GM10248 (cell line): ENCODE data around the gene MAPK12.

Experiments
- CTCF ChIA-PET: fragments of 300-600 bp; sonication (Branson Sonifier 250); formaldehyde crosslinking; extraction: SDS; loops from one replicate; lab custom pipeline; 2021; ENCODE audit warnings: antibody characterized with exemption; lab: Yijun Ruan, JAX
- POLR2A ChIA-PET: fragments of 350-650 bp; sonication (Branson Sonifier 250); formaldehyde crosslinking; extraction: SDS; loops from one replicate; lab custom pipeline; 2020; ENCODE audit warnings: antibody characterized with exemption; lab: Yijun Ruan, JAX
- DNase-seq: peaks from one replicate; pipeline ENCODE4 v3.0.0; 2012; ENCODE audit errors: extremely low spot score
- TF ChIP-seq, protein P1 (sequence below): IDR thresholded peaks from 2 replicates; pipeline ENCODE4 v1.5.1; 2012; ENCODE audit warnings: mild to moderate bottlenecking, low read depth; ENCODE audit errors: extremely low read depth, missing control alignments, control extremely low read depth

Gene MAPK12

DNA sequence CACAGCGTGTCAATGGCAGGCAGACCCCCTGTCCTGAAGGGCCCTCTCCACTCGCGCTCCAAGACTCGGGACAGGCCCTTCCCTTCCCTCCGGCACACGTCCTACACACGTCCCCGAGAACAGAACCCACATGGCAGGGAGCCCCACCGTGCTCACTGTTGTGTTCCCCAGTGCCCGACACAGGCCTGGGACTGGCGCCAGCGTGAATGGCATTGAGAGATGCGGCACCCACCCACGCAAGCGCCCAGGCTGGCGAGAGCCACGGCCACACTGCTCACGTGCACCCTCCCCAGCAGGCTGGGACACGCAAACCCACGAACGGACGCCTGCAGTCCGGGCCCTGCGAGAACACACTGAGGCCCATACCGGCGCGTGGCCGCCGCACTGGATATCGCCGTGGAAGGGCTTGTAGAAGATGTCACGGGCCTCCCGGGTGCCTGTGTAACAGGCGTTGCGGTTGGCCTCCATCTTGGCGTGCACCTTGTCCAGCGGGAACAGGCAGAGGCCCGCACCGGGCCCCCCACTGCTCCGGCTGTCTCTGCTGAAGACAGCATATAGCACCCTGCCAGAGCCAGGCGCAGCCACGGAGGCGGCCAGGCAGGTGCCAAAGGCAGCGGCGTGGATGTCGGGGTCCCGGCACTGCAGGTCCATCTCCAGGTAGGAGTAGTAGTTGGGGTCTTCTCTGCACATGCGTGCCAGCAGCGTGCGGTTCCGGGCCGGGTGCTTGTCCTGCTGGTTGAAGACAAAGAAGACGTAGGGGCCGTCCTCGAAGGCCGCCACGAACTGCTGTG, 27.9 kb upstream of the MAPK12 start:
- DNase-seq, result no peak
- ChIA-PET POLR2A (no interaction called here), CTCF (interaction anchor here (8.4 kb wide), 1 partner anchor 14 kb away, joined by 68 read pairs; no protein-coding TSS in a partner anchor)
- TF ChIP-seq, protein P1, sequence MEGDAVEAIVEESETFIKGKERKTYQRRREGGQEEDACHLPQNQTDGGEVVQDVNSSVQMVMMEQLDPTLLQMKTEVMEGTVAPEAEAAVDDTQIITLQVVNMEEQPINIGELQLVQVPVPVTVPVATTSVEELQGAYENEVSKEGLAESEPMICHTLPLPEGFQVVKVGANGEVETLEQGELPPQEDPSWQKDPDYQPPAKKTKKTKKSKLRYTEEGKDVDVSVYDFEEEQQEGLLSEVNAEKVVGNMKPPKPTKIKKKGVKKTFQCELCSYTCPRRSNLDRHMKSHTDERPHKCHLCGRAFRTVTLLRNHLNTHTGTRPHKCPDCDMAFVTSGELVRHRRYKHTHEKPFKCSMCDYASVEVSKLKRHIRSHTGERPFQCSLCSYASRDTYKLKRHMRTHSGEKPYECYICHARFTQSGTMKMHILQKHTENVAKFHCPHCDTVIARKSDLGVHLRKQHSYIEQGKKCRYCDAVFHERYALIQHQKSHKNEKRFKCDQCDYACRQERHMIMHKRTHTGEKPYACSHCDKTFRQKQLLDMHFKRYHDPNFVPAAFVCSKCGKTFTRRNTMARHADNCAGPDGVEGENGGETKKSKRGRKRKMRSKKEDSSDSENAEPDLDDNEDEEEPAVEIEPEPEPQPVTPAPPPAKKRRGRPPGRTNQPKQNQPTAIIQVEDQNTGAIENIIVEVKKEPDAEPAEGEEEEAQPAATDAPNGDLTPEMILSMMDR, result no peak

DNA sequence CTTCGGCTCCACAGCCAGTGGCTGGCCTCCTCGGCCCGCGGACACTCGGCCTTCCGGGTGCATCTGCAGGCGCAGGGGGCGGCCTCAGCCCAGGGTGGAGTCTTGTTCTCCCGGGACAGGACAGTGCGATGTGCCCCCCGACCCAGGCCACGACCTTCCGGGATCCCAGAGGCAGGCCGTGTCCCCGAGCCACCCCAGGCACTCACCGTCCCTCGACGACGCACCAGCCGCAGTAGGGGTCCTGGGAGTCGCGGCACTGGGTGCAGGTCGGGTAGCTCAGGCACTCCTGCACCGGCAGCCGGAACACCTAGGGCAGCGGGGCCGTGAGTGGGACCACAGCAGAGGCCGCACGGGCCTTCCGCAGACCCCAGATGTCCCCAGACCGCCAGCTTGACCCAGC, 26.2 kb upstream of the MAPK12 start:
- TF ChIP-seq, protein P1, result no peak
- no peak for DNase-seq
- CTCF ChIA-PET, result interaction anchor here (0.9 to 1.6 kb wide), 2 partner anchors 11 to 39 kb away, joined by 3 to 7 read pairs; partner anchors contain the start of gene DENND6B
- POLR2A ChIA-PET, result no interaction called here

DNA sequence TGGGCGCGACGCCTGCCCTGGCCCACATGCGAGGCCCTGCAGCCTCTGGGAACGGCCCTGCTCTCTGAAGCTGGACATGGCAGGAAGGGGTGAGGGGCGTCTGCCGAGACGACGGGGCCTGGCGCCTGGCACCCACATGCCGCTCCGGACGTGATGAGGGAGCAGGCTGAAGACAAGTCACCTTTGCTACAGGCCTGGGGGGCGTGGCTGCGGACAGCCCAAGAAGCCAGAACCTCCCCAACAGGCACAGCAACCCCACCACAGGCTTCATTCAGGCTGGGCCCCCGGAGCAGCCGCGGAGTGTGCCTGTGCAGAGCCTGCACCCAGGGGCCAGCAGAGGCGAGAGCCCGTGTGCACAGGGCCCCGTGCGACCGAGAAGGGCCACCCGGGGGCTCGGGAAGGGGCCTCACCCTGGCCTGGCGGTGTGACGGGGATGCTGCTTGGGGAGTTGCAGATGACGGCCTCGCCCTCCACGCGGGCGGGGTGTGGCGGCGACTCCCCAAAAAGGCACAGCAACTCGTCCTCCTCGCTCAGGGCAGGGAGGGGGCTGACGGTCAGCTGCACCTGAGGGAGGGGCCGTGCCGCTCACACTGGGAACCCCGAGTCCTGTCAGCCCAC, 25.3 kb upstream of the MAPK12 start:
- CTCF ChIA-PET, result no interaction called here
- POLR2A ChIA-PET, result no interaction called here
- no peak for DNase-seq
- TF ChIP-seq, protein P1, result no peak

DNA sequence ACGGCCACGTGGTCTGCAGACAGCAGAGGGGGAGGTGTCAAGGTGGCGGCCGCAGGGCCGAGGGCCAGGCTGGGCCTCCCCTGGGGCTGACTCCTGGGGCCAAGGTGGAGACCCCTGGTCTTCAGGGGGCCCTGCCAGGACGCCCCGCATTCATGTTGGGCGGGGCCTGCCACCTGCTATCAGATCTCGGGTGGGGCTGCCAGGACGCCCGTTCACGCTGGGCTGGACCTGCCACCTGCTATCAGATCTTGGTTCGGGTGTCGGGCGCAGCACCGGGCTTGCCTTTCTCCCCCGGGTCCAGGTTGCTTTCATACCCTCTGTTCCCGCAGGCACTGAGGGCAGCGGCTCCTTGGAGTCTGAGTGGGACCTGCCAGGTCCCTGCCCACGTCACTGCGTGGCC, 24.8 kb upstream of the MAPK12 start:
- CTCF ChIA-PET, result no interaction called here

DNA sequence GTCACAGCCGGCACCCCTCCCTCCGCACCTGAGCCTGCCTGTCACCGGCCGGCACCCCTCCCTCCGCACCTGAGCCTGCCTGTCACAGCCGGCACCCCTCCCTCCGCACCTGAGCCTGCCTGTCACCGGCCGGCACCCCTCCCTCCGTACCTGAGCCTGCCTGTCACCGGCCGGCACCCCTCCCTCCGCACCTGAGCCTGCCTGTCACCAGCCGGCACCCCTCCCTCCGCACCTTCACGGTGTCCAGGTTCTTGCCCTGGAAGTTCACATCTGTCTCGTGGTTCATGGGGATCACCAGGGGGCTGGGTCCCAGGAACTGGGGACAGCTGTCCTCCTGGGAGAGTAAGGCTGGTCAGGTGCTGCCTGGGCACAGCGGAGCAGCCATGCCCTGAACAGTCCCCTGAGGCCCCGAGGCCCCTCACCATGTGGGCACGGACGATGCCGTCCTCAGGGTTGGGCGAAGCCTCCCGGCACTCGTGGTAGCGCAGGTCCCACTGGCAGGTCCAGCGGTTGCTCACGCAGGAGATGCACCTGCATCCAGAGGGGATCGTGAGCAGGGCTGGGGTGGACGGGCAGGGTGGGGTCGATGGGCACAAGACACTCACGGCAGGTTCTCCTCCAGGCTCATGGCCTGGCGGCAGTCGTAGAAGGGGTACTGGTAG, 24.2 kb upstream of the MAPK12 start:
- no peak for DNase-seq
- TF ChIP-seq, protein P1, result no peak
- CTCF ChIA-PET, result no interaction called here
- POLR2A ChIA-PET, result no interaction called here

More for the DNA sequence above, 24.8 kb upstream of the MAPK12 start:
- DNase-seq, result no peak
- POLR2A ChIA-PET, result no interaction called here
- TF ChIP-seq, protein P1, result no peak

DNA sequence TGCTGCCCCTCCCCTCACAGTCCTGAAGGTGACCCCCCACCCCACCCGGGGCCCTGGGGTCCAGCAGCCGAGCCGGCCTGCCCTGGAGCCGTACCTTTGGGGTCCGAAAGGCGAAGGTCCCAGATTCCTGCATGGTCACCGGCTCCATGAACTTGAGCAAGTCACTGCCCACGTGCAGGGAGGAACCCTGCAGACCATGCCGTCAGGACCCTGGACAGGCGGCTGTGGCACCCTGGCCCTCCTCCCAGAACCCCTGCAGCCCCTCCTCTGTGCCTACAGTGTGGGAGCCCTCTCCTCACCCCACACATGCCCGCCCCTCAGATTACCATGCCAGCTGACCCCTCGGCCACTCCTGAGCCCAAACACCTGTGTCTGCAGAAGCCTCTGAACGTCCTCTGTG, 23.0 kb upstream of the MAPK12 start:
- TF ChIP-seq, protein P1, result no peak
- no peak for DNase-seq
- ChIA-PET CTCF (no interaction called here), POLR2A (no interaction called here)
